Measurements from ENCODE around the gene PAQR4. TPM values are rescaled to one million over a fixed set of nuclear protein-coding genes. Genes with fewer than 3 reads are reported as not detected.

Gene PAQR4
- polyA plus RNA-seq, 1 donor from 2014 or later = 47.8 TPM

DNA sequence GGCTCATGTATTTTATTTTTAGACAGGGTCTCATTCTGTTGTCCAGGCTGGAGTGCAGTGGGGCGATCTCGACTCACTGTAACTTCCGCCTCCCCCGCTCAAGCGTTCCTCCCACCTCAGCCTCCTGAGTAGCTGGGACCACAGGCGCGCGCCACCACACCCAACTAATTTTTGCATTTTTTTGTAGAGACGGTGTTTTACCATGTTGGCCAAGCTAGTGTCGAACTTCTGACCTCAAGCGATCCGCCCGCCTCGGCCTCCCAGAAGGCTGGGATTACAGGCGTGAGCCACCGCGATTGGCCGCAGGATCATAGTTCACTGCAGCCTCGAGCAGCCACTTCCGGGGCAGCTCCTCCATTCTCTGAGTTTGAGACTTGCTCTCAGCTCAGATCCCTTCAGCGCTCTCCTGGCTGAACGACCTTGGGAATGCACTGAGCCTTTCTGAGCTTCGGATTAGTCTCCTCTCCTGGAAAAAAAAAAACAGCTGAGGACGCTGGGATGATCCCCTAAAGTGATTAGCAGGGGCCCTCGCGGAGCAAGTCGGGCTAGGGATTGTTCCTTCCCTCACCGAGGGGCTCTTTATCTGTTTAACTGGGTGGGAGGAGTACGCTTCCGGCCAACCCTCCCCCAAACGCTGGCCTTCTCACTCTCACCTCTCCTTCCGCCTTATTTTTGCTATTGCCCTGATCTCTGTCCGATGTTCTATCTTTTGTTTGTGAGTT lies 12.2 kb downstream of the PAQR4 start:
- Histone ChIP-seq H4K20me1 (ENCODE audit: insufficient read depth) (no peaks in the 10 kb centered on the region), H3K27ac (ENCODE audit: low read length) (no peak overlapping the region), H3K9ac (ENCODE audit: low read length) (no peak overlapping the region), H3K4me3 (ENCODE audit: low read length) (peak overlapping the region; percentile 81), H3K9me3 (ENCODE audit: low read length) (no peaks in the 10 kb centered on the region), H3K4me2 (ENCODE audit: low read length) (no peak overlapping the region), H3K9me2 (ENCODE audit: insufficient read depth, low read length) (no peaks in the 10 kb centered on the region), H3K27me3 (ENCODE audit: insufficient read depth, low read depth, low read length) (no peaks in the 10 kb centered on the region), H3K36me3 (ENCODE audit: insufficient read depth, low read length) (no peaks in the 10 kb centered on the region), H3K79me2 (replicated peaks; ENCODE audit: insufficient read depth, low read length) (no peaks in the 10 kb centered on the region), H2AFZ (ENCODE audit: low read depth, low read length) (no peak overlapping the region), H3F3A (ENCODE audit: insufficient read depth, low read length, poor library complexity, severe bottlenecking) (no peaks in the 10 kb centered on the region)
- TF ChIP-seq MXI1 (conservative IDR thresholded peaks at IDR 0.05; ENCODE audit: poor library complexity, severe bottlenecking) (no peak), EP300 (conservative IDR thresholded peaks at IDR 0.05; ENCODE audit: poor library complexity, severe bottlenecking) (no peak), EZH2 (IDR thresholded peaks at IDR 0.05; ENCODE audit: borderline replicate concordance, insufficient read depth, low read length, poor library complexity, severe bottlenecking) (no peak), SMC3 (conservative IDR thresholded peaks at IDR 0.05; ENCODE audit: poor library complexity) (no peak), RAD21 (conservative IDR thresholded peaks at IDR 0.05) (no peak), TAF1 (IDR thresholded peaks at IDR 0.05; ENCODE audit: low read depth) (no peak), POLR2AphosphoS5 (IDR thresholded peaks at IDR 0.05) (no peak)
- TF ChIP-seq, protein P1, sequence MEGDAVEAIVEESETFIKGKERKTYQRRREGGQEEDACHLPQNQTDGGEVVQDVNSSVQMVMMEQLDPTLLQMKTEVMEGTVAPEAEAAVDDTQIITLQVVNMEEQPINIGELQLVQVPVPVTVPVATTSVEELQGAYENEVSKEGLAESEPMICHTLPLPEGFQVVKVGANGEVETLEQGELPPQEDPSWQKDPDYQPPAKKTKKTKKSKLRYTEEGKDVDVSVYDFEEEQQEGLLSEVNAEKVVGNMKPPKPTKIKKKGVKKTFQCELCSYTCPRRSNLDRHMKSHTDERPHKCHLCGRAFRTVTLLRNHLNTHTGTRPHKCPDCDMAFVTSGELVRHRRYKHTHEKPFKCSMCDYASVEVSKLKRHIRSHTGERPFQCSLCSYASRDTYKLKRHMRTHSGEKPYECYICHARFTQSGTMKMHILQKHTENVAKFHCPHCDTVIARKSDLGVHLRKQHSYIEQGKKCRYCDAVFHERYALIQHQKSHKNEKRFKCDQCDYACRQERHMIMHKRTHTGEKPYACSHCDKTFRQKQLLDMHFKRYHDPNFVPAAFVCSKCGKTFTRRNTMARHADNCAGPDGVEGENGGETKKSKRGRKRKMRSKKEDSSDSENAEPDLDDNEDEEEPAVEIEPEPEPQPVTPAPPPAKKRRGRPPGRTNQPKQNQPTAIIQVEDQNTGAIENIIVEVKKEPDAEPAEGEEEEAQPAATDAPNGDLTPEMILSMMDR (IDR thresholded peaks at IDR 0.05; ENCODE audit: poor library complexity, severe bottlenecking) = no peak
- TF ChIP-seq, protein P2, sequence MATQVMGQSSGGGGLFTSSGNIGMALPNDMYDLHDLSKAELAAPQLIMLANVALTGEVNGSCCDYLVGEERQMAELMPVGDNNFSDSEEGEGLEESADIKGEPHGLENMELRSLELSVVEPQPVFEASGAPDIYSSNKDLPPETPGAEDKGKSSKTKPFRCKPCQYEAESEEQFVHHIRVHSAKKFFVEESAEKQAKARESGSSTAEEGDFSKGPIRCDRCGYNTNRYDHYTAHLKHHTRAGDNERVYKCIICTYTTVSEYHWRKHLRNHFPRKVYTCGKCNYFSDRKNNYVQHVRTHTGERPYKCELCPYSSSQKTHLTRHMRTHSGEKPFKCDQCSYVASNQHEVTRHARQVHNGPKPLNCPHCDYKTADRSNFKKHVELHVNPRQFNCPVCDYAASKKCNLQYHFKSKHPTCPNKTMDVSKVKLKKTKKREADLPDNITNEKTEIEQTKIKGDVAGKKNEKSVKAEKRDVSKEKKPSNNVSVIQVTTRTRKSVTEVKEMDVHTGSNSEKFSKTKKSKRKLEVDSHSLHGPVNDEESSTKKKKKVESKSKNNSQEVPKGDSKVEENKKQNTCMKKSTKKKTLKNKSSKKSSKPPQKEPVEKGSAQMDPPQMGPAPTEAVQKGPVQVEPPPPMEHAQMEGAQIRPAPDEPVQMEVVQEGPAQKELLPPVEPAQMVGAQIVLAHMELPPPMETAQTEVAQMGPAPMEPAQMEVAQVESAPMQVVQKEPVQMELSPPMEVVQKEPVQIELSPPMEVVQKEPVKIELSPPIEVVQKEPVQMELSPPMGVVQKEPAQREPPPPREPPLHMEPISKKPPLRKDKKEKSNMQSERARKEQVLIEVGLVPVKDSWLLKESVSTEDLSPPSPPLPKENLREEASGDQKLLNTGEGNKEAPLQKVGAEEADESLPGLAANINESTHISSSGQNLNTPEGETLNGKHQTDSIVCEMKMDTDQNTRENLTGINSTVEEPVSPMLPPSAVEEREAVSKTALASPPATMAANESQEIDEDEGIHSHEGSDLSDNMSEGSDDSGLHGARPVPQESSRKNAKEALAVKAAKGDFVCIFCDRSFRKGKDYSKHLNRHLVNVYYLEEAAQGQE (IDR thresholded peaks at IDR 0.05; ENCODE audit: borderline replicate concordance) = no peak

DNA sequence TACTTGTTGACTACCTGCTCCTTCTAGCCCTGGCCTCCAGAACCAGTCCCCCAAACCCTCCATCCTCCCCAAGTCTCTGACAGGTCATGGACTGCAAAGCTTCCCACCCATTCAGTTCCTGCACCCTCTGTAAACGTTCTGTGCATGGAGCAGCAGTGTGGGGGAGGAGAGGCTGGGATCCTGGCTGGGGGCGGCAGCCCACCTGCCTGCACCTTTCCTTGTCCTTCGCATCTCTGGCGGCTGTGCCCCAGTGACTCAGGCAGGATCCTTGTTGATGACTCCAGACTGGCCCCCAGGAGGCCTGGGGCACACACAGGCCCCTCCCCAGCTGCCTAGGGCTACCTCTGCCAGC lies 12.7 kb downstream of the PAQR4 start:
- Histone ChIP-seq H4K20me1 (ENCODE audit: insufficient read depth) (no peaks in the 10 kb centered on the region), H3F3A (ENCODE audit: insufficient read depth, low read length, poor library complexity, severe bottlenecking) (no peaks in the 10 kb centered on the region), H3K9me3 (ENCODE audit: low read length) (no peaks in the 10 kb centered on the region), H2AFZ (ENCODE audit: low read depth, low read length) (no peak overlapping the region), H3K36me3 (ENCODE audit: insufficient read depth, low read length) (no peaks in the 10 kb centered on the region), H3K27me3 (ENCODE audit: insufficient read depth, low read depth, low read length) (no peaks in the 10 kb centered on the region), H3K9ac (ENCODE audit: low read length) (no peak overlapping the region), H3K79me2 (replicated peaks; ENCODE audit: insufficient read depth, low read length) (no peaks in the 10 kb centered on the region), H3K4me3 (ENCODE audit: low read length) (no peak overlapping the region), H3K9me2 (ENCODE audit: insufficient read depth, low read length) (no peaks in the 10 kb centered on the region), H3K4me2 (ENCODE audit: low read length) (no peak overlapping the region), H3K27ac (ENCODE audit: low read length) (no peak overlapping the region)
- TF ChIP-seq SMC3 (conservative IDR thresholded peaks at IDR 0.05; ENCODE audit: poor library complexity) (no peak), RAD21 (conservative IDR thresholded peaks at IDR 0.05) (no peak), EZH2 (IDR thresholded peaks at IDR 0.05; ENCODE audit: borderline replicate concordance, insufficient read depth, low read length, poor library complexity, severe bottlenecking) (no peak), EP300 (conservative IDR thresholded peaks at IDR 0.05; ENCODE audit: poor library complexity, severe bottlenecking) (no peak), POLR2AphosphoS5 (IDR thresholded peaks at IDR 0.05) (no peak), TAF1 (IDR thresholded peaks at IDR 0.05; ENCODE audit: low read depth) (no peak), MXI1 (conservative IDR thresholded peaks at IDR 0.05; ENCODE audit: poor library complexity, severe bottlenecking) (no peak)
- TF ChIP-seq, protein P2 (IDR thresholded peaks at IDR 0.05; ENCODE audit: borderline replicate concordance) = no peak
- TF ChIP-seq, protein P1 (IDR thresholded peaks at IDR 0.05; ENCODE audit: poor library complexity, severe bottlenecking) = no peak
